A549 treated with DMSO at 1 μM for 4 hours (cell line): Measurements from ENCODE around the gene GRB2. TPM values are rescaled to one million over a fixed set of nuclear protein-coding genes. Genes with fewer than 3 reads are reported as not detected.

ENCODE experiments used
- total RNA-seq: library from RNA; stranded (reverse); fragments of 200-300 nt; extraction: Qiagen RNA extraction; gene quantifications from 5 replicates; pipeline ENCODE4 v1.2.3, GENCODE V29; 2022; ENCODE audit warnings: low read depth

GRB2 gene
- total RNA-seq, result 87.7 to 118 TPM (median 107 TPM) in 5 replicates

GRCh38 chr17:75405365-75406221, at the start of gene GRB2:
TSS of gene GRB2 (minus strand) at chr17:75405678. CDS start at chr17:75393628, 12,050 bp downstream.

GRCh38 chr17:75289115-75289831, 116.2 kb downstream of the GRB2 start, which contains the start of gene SLC25A19:
TSS of gene SLC25A19 (minus strand) at chr17:75289433. CDS start at chr17:75286764, 2,669 bp downstream.

GRCh38 chr17:75270966-75271232, 134.6 kb downstream of the GRB2 start, which contains the start of gene MIF4GD:
TSS of gene MIF4GD (minus strand) at chr17:75271231. CDS start at chr17:75270195, 1,036 bp downstream.

Other genes starting within 250 kb of the GRB2 start
- 330 to 428 TPM (median 394 TPM) in 5 replicates for gene SUMO2, start 222.7 kb downstream of the GRB2 start, total RNA-seq
- gene NUP85, start 200.0 kb downstream of the GRB2 start, total RNA-seq, result 90.7 to 111 TPM (median 107 TPM) in 5 replicates
- 23.9 to 31.0 TPM (median 29.2 TPM) in 5 replicates for gene GGA3, start 144.1 kb downstream of the GRB2 start, total RNA-seq
- 159 to 185 TPM (median 169 TPM) in 5 replicates for gene MRPS7, start 143.8 kb downstream of the GRB2 start, total RNA-seq
- 33.8 to 37.5 TPM (median 36.9 TPM) in 5 replicates for gene MIF4GD, start 134.4 kb downstream of the GRB2 start, total RNA-seq
- 20.0 to 23.1 TPM (median 22.8 TPM) in 5 replicates for gene SLC25A19, start 116.2 kb downstream of the GRB2 start, total RNA-seq
- 41.1 to 55.0 TPM (median 45.5 TPM) in 5 replicates for gene TMEM94, start 51.0 kb upstream of the GRB2 start, total RNA-seq
- gene CASKIN2, start 109.9 kb upstream of the GRB2 start, total RNA-seq, result 8.2 to 12.4 TPM (median 11.1 TPM) in 5 replicates
- gene TSEN54, start 110.8 kb upstream of the GRB2 start, total RNA-seq, result 26.6 to 51.1 TPM (median 43.3 TPM) in 5 replicates
- 21.4 to 28.2 TPM (median 25.4 TPM) in 5 replicates for gene LLGL2, start 120.0 kb upstream of the GRB2 start, total RNA-seq
- 45.2 to 59.3 TPM (median 52.1 TPM) in 5 replicates for gene MYO15B, start 182.1 kb upstream of the GRB2 start, total RNA-seq
- gene SMIM5, start 227.8 kb upstream of the GRB2 start, total RNA-seq, result 0.55 to 0.83 TPM (median 0.64 TPM) in 5 replicates